Neural crest cell (in vitro differentiated cells): ENCODE data around the gene SND1. TPM values are rescaled to one million over a fixed set of nuclear protein-coding genes. Genes with fewer than 3 reads are reported as not detected.

Source experiments
- DNase-seq: peaks from one replicate; pipeline ENCODE4 v3.0.0; 2021; ENCODE audit warnings: low read depth, mixed read lengths, low spot score
- H3K27ac Mint-ChIP-seq: one replicate; pipeline ENCODE4 v1.8.0; 2021; ENCODE audit warnings: mild to moderate bottlenecking, mixed read lengths; ENCODE audit not compliant: unreplicated experiment
- H3K27me3 Mint-ChIP-seq: 2 replicates; pipeline ENCODE4 v1.8.0; 2021; ENCODE audit warnings: low read depth, mild to moderate bottlenecking, mixed read lengths
- H3K36me3 Mint-ChIP-seq: 2 replicates; pipeline ENCODE4 v1.8.0; 2021; ENCODE audit warnings: low read depth, mild to moderate bottlenecking, mixed read lengths
- H3K4me1 Mint-ChIP-seq: 2 replicates; pipeline ENCODE4 v1.8.0; 2021; ENCODE audit warnings: mixed read lengths
- H3K4me3 Mint-ChIP-seq: one replicate; pipeline ENCODE4 v1.8.0; 2021; ENCODE audit warnings: mild to moderate bottlenecking, mixed read lengths
- H3K9me3 Mint-ChIP-seq: 2 replicates; pipeline ENCODE4 v1.8.0; 2021; ENCODE audit warnings: mixed read lengths
- CTCF ChIP-seq: fragments of 200-600 bp; sonication (generic); conservative IDR thresholded peaks from 2 replicates; pipeline ENCODE4 v1.5.0; 2021; ENCODE audit warnings: antibody characterized with exemption, mild to moderate bottlenecking
- total RNA-seq: library from RNA; stranded (reverse); gene quantifications from 2 replicates; pipeline ENCODE4 v1.2.1, GENCODE V29; 2021

The SND1 gene
- total RNA-seq, 1 donor from 2014 or later: 184 TPM

- no peak overlapping the region for H3K27ac Mint-ChIP-seq
- TF ChIP-seq CTCF: no peak
- no peaks in the 10 kb centered on the region for H3K27me3 Mint-ChIP-seq
- H3K9me3 Mint-ChIP-seq: no peaks in the 10 kb centered on the region
- H3K36me3 Mint-ChIP-seq: peaks cover 16% of the 10 kb centered on the region
- peaks cover 21% of the 10 kb centered on the region for H3K4me1 Mint-ChIP-seq
- DNase-seq: no peak
- no peak overlapping the region for H3K4me3 Mint-ChIP-seq
Measured at GRCh38 chr7:127895814-127896280, 243.9 kb downstream of the SND1 start.

- DNase-seq: no peak
- no peaks in the 10 kb centered on the region for H3K27me3 Mint-ChIP-seq
- H3K27ac Mint-ChIP-seq: no peak overlapping the region
- peaks cover 21% of the 10 kb centered on the region for H3K4me1 Mint-ChIP-seq
- H3K36me3 Mint-ChIP-seq: peaks cover 11% of the 10 kb centered on the region
- no peaks in the 10 kb centered on the region for H3K9me3 Mint-ChIP-seq
- TF ChIP-seq CTCF: no peak
- H3K4me3 Mint-ChIP-seq: no peak overlapping the region
Measured at GRCh38 chr7:127896659-127897058, 244.7 kb downstream of the SND1 start.

DNA sequence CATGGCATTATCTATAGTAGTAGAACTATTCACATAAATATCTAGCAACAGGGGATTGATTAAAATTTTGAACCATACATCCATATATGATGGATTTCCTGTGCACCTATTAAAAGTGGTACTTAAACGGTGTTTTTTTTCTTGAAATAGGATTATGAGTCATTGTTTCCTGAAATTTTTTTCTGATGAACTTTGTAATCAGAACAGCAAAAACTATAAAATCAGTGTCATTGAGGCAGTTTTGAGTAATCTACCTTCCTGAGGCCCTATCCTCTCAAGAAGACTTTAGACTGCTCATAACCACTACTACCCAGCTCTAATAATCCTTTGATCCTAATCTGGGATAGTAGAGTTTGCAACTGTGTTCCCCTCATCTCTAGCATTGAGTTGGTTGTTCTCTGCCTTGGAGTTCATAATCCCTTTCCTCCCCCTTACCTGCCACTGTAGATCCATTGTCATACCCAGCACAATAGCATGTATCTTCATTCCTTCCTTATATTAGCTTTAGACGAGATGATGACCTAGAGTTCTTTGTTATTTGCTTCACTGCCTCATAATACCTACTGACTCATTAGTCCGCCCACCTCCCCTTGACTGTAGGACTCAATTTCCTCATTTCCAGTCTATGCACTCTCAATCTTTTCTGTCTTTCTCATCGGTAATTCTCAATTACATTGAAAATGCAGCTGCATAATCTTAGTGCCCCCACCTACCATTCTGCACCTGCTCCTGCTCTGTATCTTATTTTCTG, 245.9 kb downstream of the SND1 start:
- peaks cover 5% of the 10 kb centered on the region for H3K36me3 Mint-ChIP-seq
- no peaks in the 10 kb centered on the region for H3K9me3 Mint-ChIP-seq
- TF ChIP-seq CTCF: no peak
- DNase-seq: no peak
- no peaks in the 10 kb centered on the region for H3K27me3 Mint-ChIP-seq
- H3K4me1 Mint-ChIP-seq: peaks cover 21% of the 10 kb centered on the region
- no peak overlapping the region for H3K27ac Mint-ChIP-seq
- no peak overlapping the region for H3K4me3 Mint-ChIP-seq

- no peaks in the 10 kb centered on the region for H3K27me3 Mint-ChIP-seq
- peaks cover 27% of the 10 kb centered on the region for H3K4me1 Mint-ChIP-seq
- TF ChIP-seq CTCF: no peak
- H3K9me3 Mint-ChIP-seq: no peaks in the 10 kb centered on the region
- H3K27ac Mint-ChIP-seq: no peak overlapping the region
- no peak overlapping the region for H3K4me3 Mint-ChIP-seq
- no peak for DNase-seq
- peaks cover under 1% of the 10 kb centered on the region for H3K36me3 Mint-ChIP-seq
Measured at GRCh38 chr7:127899411-127899810, 247.4 kb downstream of the SND1 start.

GRCh38 chr7:127900141-127900540, 248.1 kb downstream of the SND1 start:
- Mint-ChIP-seq H3K27me3 (no peaks in the 10 kb centered on the region), H3K4me3 (no peak overlapping the region), H3K4me1 (peaks cover 30% of the 10 kb centered on the region), H3K36me3 (peaks cover 3% of the 10 kb centered on the region), H3K27ac (no peak overlapping the region), H3K9me3 (no peaks in the 10 kb centered on the region)
- no peak for TF ChIP-seq CTCF
- DNase-seq: no peak
